Mesodermal cell (in vitro differentiated cells): ENCODE results near the gene LYL1.

Source experiments
- H3K27ac ChIP-seq: 2 replicates; pipeline ENCODE4 v1.7.0; 2013; ENCODE audit warnings: mild to moderate bottlenecking, low read depth, low read length, moderate library complexity; ENCODE audit not compliant: severe bottlenecking
- H3K36me3 ChIP-seq: 2 replicates; pipeline ENCODE4 v1.7.1; 2013; ENCODE audit warnings: mild to moderate bottlenecking, low read length, moderate library complexity; ENCODE audit not compliant: control insufficient read depth, insufficient read depth
- H3K4me1 ChIP-seq: one replicate; pipeline ENCODE4 v1.7.1; 2013; ENCODE audit warnings: mild to moderate bottlenecking, low read length; ENCODE audit not compliant: insufficient read depth, control insufficient read depth, poor library complexity, severe bottlenecking
- H3K4me3 ChIP-seq: 2 replicates; pipeline ENCODE4 v1.7.0; 2013; ENCODE audit warnings: low read length, control low read depth, mild to moderate bottlenecking; ENCODE audit not compliant: insufficient read depth, poor library complexity, severe bottlenecking; ENCODE audit errors: extremely low read depth
- H3K9me3 ChIP-seq: 2 replicates; pipeline ENCODE4 v1.7.1; 2013; ENCODE audit warnings: mild to moderate bottlenecking, low read length, moderate library complexity; ENCODE audit not compliant: control insufficient read depth
- WGBS, 2 experiments: methylation state at CpG; one replicate each; pipeline ENCODE4 v1.1.5; 2013; ENCODE audit warnings: missing lambda C conversion rate in 2 of 2; ENCODE audit not compliant: insufficient coverage in 2 of 2; 5-methylcytosine and 5-hydroxymethylcytosine counted together

Gene LYL1

DNA sequence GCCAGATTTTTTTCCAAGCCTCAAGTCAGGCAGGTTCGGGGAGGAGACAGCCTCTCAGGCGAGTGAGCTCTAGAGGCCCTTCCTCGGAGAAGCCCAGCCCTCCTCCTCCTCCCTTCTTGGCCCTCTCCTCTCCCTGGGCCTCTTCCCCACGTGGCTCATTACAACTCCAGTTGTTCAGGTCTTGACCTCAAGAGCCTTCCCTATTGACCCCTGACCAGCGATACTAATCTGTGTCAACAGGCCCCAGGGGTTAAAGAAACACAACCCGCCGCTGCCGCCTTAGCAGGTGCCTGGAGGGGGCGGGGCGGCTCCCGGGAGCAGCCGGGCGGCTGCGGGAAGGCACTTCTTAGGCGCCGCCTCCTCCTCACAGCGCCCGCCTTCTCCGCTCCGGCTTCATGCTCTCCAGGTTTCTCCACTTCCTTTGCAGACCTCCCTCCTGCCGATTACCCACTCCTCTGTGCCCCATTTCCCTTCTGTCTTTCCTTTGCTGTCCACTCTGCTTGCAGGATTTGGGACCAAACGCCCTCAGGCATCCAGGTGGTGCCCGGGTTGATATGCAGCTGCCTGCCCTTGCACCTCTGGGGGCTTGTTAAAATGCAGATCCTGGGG, 51.0 kb downstream of the LYL1 start:
- Histone ChIP-seq H3K4me3 (no peak overlapping the region), H3K4me1 (peaks cover 55% of the 10 kb centered on the region), H3K9me3 (no peaks in the 10 kb centered on the region), H3K36me3 (no peaks in the 10 kb centered on the region), H3K27ac (no peak overlapping the region)
- WGBS, 2 experiments = 1% methylated on average over 17 to 23 of the region's 23 CpGs

DNA sequence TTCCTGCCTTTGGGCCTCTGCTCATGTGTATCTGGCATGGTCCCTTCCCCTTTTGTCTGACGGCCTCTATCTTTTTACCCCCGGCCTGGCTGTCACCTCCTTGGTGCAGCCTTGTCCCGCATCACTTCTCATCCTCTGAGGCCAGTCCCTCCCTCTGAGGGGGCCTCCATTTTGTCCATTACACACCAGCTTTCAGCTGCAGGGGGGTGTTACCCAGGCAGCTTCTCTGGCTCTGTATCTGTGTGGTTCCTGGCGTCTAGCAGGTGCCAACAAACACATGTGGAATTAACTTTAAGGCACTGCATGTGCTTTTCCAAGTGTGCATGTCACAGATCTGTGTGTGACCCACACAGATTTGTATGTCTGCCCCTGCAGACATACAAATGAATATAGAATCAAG, 52.4 kb downstream of the LYL1 start:
- peaks cover 41% of the 10 kb centered on the region for H3K4me1 ChIP-seq

More for the DNA sequence above, 52.4 kb downstream of the LYL1 start:
- WGBS, 2 experiments = 61 to 69% methylated on average over 4 of the region's 4 CpGs
- Histone ChIP-seq H3K4me3 (no peak overlapping the region), H3K9me3 (no peaks in the 10 kb centered on the region), H3K27ac (no peak overlapping the region), H3K36me3 (no peaks in the 10 kb centered on the region)
